ENCODE data around the gene RPTOR.

GRCh38 chr17:80740141-80740540 is 195.5 kb downstream of the RPTOR start:
- no peak for TF ChIP-seq TCF7 (IDR thresholded peaks at IDR 0.05; ENCODE audit: borderline replicate concordance)
- TF ChIP-seq SUZ12 (IDR thresholded peaks at IDR 0.05; ENCODE audit: unreplicated experiment): no peak
- no peak for TF ChIP-seq CHD2 (IDR thresholded peaks at IDR 0.05; ENCODE audit: borderline replicate concordance, low read depth, low read length)
- no peak for TF ChIP-seq BHLHE40 (IDR thresholded peaks at IDR 0.05; ENCODE audit: borderline replicate concordance in 1 of 2, low read depth in 2 of 2, low read length in 1 of 2)
- TF ChIP-seq CTCF (IDR thresholded peaks at IDR 0.05 in 2 of 3, conservative IDR thresholded peaks at IDR 0.05 in 1 of 3; ENCODE audit: control insufficient read depth in 2 of 3, extremely low read depth in 1 of 3, insufficient read depth in 1 of 3, low read depth in 3 of 3, low read length in 3 of 3): no peak
- TF ChIP-seq EGR1 (IDR thresholded peaks at IDR 0.05; ENCODE audit: borderline replicate concordance in 1 of 2, low read depth in 2 of 2, low read length in 2 of 2): no peak
- TF ChIP-seq ZZZ3 (IDR thresholded peaks at IDR 0.05; ENCODE audit: control insufficient read depth, insufficient read length, low read depth): no peak
- no peak for TF ChIP-seq SIX5 (IDR thresholded peaks at IDR 0.05; ENCODE audit: low read depth, low read length, severe bottlenecking)
- no peak for TF ChIP-seq PRDM15 (CRISPR knock-in tag; IDR thresholded peaks at IDR 0.05)
- TF ChIP-seq CREB1 (IDR thresholded peaks at IDR 0.05; ENCODE audit: low read depth): no peak
- TF ChIP-seq RFX5 (IDR thresholded peaks at IDR 0.05; ENCODE audit: low read depth, low read length): no peak
